A549 treated with AZD9567 at 1 μM for 4 hours (cell line): ENCODE measurements around the gene RTF1. TPM values are rescaled to one million over a fixed set of nuclear protein-coding genes. Genes with fewer than 3 reads are reported as not detected.

Experiments
- total RNA-seq: library from RNA; stranded (reverse); fragments of 200-300 nt; extraction: Qiagen RNA extraction; gene quantifications from 5 replicates; pipeline ENCODE4 v1.2.3, GENCODE V29; 2022; ENCODE audit not compliant: insufficient read depth

The RTF1 gene
- 19.2 to 37.4 TPM (median 21.5 TPM) in 5 replicates for total RNA-seq

GRCh38 chr15:41416742-41417417 is at the start of gene RTF1:
TSS of gene RTF1 (plus strand) at chr15:41417095. CDS start at chr15:41417116, 21 bp downstream.

DNA sequence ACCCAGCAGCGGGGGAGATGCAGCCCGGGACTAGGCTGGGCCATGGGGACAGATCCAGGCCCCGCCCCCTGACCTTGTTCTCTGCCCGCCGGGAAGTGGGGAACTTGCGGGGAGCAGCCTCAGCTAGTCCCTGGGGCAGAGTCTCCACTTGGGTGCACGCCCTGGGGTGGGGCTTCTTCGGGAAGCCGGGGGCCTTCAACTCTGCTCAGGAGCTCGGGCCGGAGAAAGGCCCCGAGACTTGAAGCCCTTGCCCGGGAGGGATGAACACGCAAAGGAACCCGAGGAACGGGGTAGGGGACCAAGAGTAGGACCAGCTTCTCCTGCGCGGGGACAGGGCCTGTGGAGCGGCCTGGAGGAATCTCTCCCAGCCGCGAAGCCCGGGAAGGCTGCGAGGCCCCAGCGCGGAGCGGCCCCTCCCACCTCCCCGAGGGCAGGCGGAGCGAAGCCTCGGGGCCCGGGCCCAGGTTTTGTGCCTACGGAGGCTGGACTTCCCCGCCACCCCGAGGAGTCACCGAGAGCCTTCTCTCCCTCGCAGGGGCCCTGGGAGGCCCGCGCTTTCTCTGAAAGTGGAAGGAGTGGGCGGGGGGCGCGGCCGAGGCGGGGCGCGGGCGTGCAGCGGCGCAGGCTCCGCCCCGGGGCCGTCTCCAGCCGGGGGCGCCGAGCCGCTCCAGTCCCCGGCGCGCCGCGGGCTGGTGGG is 76.5 kb downstream of the RTF1 start, which contains the start of gene ITPKA:
Gene ITPKA, plus strand, starts transcription at position 670 of the 697 bp plus-strand sequence. CDS start 54 bp downstream, outside the sequence.

GRCh38 chr15:41513506-41514227 is 96.8 kb downstream of the RTF1 start, which contains the start of gene LTK:
TSS of gene LTK (minus strand) at chr15:41513827. CDS start at chr15:41513709, 118 bp downstream.

Other genes with a start within 250 kb of the RTF1 start
- 0.15 to 0.24 TPM in 2 of 5 replicates, not detected in the others for gene EXD1, start 186.3 kb upstream of the RTF1 start, total RNA-seq
- gene CHP1, start 185.8 kb upstream of the RTF1 start, total RNA-seq: 46.5 to 69.5 TPM (median 51.0 TPM) in 5 replicates
- gene OIP5, start 84.5 kb upstream of the RTF1 start, total RNA-seq: 8.1 to 14.9 TPM (median 12.4 TPM) in 5 replicates
- 47.5 to 66.6 TPM (median 63.2 TPM) in 5 replicates for gene NUSAP1, start 84.2 kb upstream of the RTF1 start, total RNA-seq
- 12.1 to 24.0 TPM (median 13.5 TPM) in 5 replicates for gene NDUFAF1, start 14.6 kb upstream of the RTF1 start, total RNA-seq
- gene ITPKA, start 76.8 kb downstream of the RTF1 start, total RNA-seq: 2.6 to 5.2 TPM (median 4.2 TPM) in 5 replicates
- 0.05 to 0.14 TPM (median 0.05 TPM) in 4 of 5 replicates, not detected in the other for gene LTK, start 96.7 kb downstream of the RTF1 start, total RNA-seq
- 11.1 to 18.7 TPM (median 12.3 TPM) in 5 replicates for gene RPAP1, start 127.2 kb downstream of the RTF1 start, total RNA-seq
- gene TYRO3, start 142.1 kb downstream of the RTF1 start, total RNA-seq: 12.9 to 14.9 TPM (median 14.2 TPM) in 5 replicates
- 5.2 to 6.9 TPM (median 6.5 TPM) in 5 replicates for gene MGA, start 243.3 kb downstream of the RTF1 start, total RNA-seq